ENCODE results near the gene LSM3.

The LSM3 gene

GRCh38 chr3:14241716-14242115, 63.1 kb downstream of the LSM3 start:
- Histone ChIP-seq H3K27me3 (ENCODE audit: control insufficient read depth in 1 of 2, insufficient read depth in 2 of 2, low read length in 2 of 2) (no peaks in the 10 kb centered on the region), H3K9ac (ENCODE audit: low read length in 2 of 2) (no peak overlapping the region), H3K9me3 (ENCODE audit: control insufficient read depth in 2 of 2, low read length in 2 of 2) (no peaks in the 10 kb centered on the region), H3K4me1 (ENCODE audit: control insufficient read depth, insufficient read depth, low read length) (no peaks in the 10 kb centered on the region), H3K27ac (ENCODE audit: low read length) (no peak overlapping the region), H3K4me3 (ENCODE audit: low read length in 2 of 2) (no peak overlapping the region), H3K36me3 (ENCODE audit: control insufficient read depth in 2 of 2, insufficient read depth in 2 of 2, low read length in 2 of 2) (no peaks in the 10 kb centered on the region)

- Histone ChIP-seq H3K36me3 (ENCODE audit: control insufficient read depth in 2 of 2, insufficient read depth in 2 of 2, low read length in 2 of 2) (no peaks in the 10 kb centered on the region), H3K27me3 (ENCODE audit: control insufficient read depth in 1 of 2, insufficient read depth in 2 of 2, low read length in 2 of 2) (no peaks in the 10 kb centered on the region), H3K27ac (ENCODE audit: low read length) (no peak overlapping the region), H3K9ac (ENCODE audit: low read length in 2 of 2) (no peak overlapping the region), H3K4me3 (ENCODE audit: low read length in 2 of 2) (no peak overlapping the region), H3K4me1 (ENCODE audit: control insufficient read depth, insufficient read depth, low read length) (no peaks in the 10 kb centered on the region), H3K9me3 (ENCODE audit: control insufficient read depth in 2 of 2, low read length in 2 of 2) (no peaks in the 10 kb centered on the region)
Measured at GRCh38 chr3:14242490-14243311, 64.1 kb downstream of the LSM3 start.

GRCh38 chr3:14243782-14244181, 65.2 kb downstream of the LSM3 start:
- no peaks in the 10 kb centered on the region for H3K9me3 ChIP-seq (ENCODE audit: control insufficient read depth in 2 of 2, low read length in 2 of 2)
- no peak overlapping the region for H3K9ac ChIP-seq (ENCODE audit: low read length in 2 of 2)
- no peak overlapping the region for H3K27ac ChIP-seq (ENCODE audit: low read length)
- H3K36me3 ChIP-seq (ENCODE audit: control insufficient read depth in 2 of 2, insufficient read depth in 2 of 2, low read length in 2 of 2) = no peaks in the 10 kb centered on the region
- no peak overlapping the region for H3K4me3 ChIP-seq (ENCODE audit: low read length in 2 of 2)
- H3K4me1 ChIP-seq (ENCODE audit: control insufficient read depth, insufficient read depth, low read length) = no peaks in the 10 kb centered on the region
- H3K27me3 ChIP-seq (ENCODE audit: control insufficient read depth in 1 of 2, insufficient read depth in 2 of 2, low read length in 2 of 2) = no peaks in the 10 kb centered on the region

GRCh38 chr3:14244521-14245247, 66.1 kb downstream of the LSM3 start:
- Histone ChIP-seq H3K9ac (ENCODE audit: low read length in 2 of 2) (no peak overlapping the region), H3K27ac (ENCODE audit: low read length) (no peak overlapping the region), H3K4me1 (ENCODE audit: control insufficient read depth, insufficient read depth, low read length) (no peaks in the 10 kb centered on the region), H3K9me3 (ENCODE audit: control insufficient read depth in 2 of 2, low read length in 2 of 2) (no peaks in the 10 kb centered on the region), H3K36me3 (ENCODE audit: control insufficient read depth in 2 of 2, insufficient read depth in 2 of 2, low read length in 2 of 2) (no peaks in the 10 kb centered on the region), H3K4me3 (ENCODE audit: low read length in 2 of 2) (no peak overlapping the region), H3K27me3 (ENCODE audit: control insufficient read depth in 1 of 2, insufficient read depth in 2 of 2, low read length in 2 of 2) (no peaks in the 10 kb centered on the region)

GRCh38 chr3:14245248-14245639, 66.6 kb downstream of the LSM3 start:
- H3K36me3 ChIP-seq (ENCODE audit: control insufficient read depth in 2 of 2, insufficient read depth in 2 of 2, low read length in 2 of 2) = no peaks in the 10 kb centered on the region

GRCh38 chr3:14245822-14246221, 67.2 kb downstream of the LSM3 start:
- H3K4me1 ChIP-seq (ENCODE audit: control insufficient read depth, insufficient read depth, low read length) = no peaks in the 10 kb centered on the region
- no peaks in the 10 kb centered on the region for H3K36me3 ChIP-seq (ENCODE audit: control insufficient read depth in 2 of 2, insufficient read depth in 2 of 2, low read length in 2 of 2)
- no peak overlapping the region for H3K9ac ChIP-seq (ENCODE audit: low read length in 2 of 2)
- no peaks in the 10 kb centered on the region for H3K27me3 ChIP-seq (ENCODE audit: control insufficient read depth in 1 of 2, insufficient read depth in 2 of 2, low read length in 2 of 2)
- no peak overlapping the region for H3K27ac ChIP-seq (ENCODE audit: low read length)
- H3K9me3 ChIP-seq (ENCODE audit: control insufficient read depth in 2 of 2, low read length in 2 of 2) = no peaks in the 10 kb centered on the region
- H3K4me3 ChIP-seq (ENCODE audit: low read length in 2 of 2) = no peak overlapping the region

More at GRCh38 chr3:14245248-14245639, 66.6 kb downstream of the LSM3 start:
- H3K9ac ChIP-seq (ENCODE audit: low read length in 2 of 2) = no peak overlapping the region
- no peaks in the 10 kb centered on the region for H3K27me3 ChIP-seq (ENCODE audit: control insufficient read depth in 1 of 2, insufficient read depth in 2 of 2, low read length in 2 of 2)
- H3K4me3 ChIP-seq (ENCODE audit: low read length in 2 of 2) = no peak overlapping the region
- no peaks in the 10 kb centered on the region for H3K9me3 ChIP-seq (ENCODE audit: control insufficient read depth in 2 of 2, low read length in 2 of 2)
- H3K4me1 ChIP-seq (ENCODE audit: control insufficient read depth, insufficient read depth, low read length) = no peaks in the 10 kb centered on the region
- H3K27ac ChIP-seq (ENCODE audit: low read length) = no peak overlapping the region

GRCh38 chr3:14246414-14246813, 67.8 kb downstream of the LSM3 start:
- Histone ChIP-seq H3K27me3 (ENCODE audit: control insufficient read depth in 1 of 2, insufficient read depth in 2 of 2, low read length in 2 of 2) (no peaks in the 10 kb centered on the region), H3K4me3 (ENCODE audit: low read length in 2 of 2) (no peak overlapping the region), H3K27ac (ENCODE audit: low read length) (no peak overlapping the region), H3K4me1 (ENCODE audit: control insufficient read depth, insufficient read depth, low read length) (no peaks in the 10 kb centered on the region), H3K9me3 (ENCODE audit: control insufficient read depth in 2 of 2, low read length in 2 of 2) (no peaks in the 10 kb centered on the region), H3K9ac (ENCODE audit: low read length in 2 of 2) (no peak overlapping the region), H3K36me3 (ENCODE audit: control insufficient read depth in 2 of 2, insufficient read depth in 2 of 2, low read length in 2 of 2) (no peaks in the 10 kb centered on the region)

GRCh38 chr3:14248477-14248848, 69.8 kb downstream of the LSM3 start:
- H3K9ac ChIP-seq (ENCODE audit: low read length in 2 of 2) = no peak overlapping the region
- H3K36me3 ChIP-seq (ENCODE audit: control insufficient read depth in 2 of 2, insufficient read depth in 2 of 2, low read length in 2 of 2) = no peaks in the 10 kb centered on the region
- no peak overlapping the region for H3K27ac ChIP-seq (ENCODE audit: low read length)

GRCh38 chr3:14248849-14249523, 70.4 kb downstream of the LSM3 start:
- Histone ChIP-seq H3K27ac (ENCODE audit: low read length) (no peak overlapping the region), H3K9me3 (ENCODE audit: control insufficient read depth in 2 of 2, low read length in 2 of 2) (no peaks in the 10 kb centered on the region), H3K9ac (ENCODE audit: low read length in 2 of 2) (no peak overlapping the region), H3K4me3 (ENCODE audit: low read length in 2 of 2) (no peak overlapping the region), H3K27me3 (ENCODE audit: control insufficient read depth in 1 of 2, insufficient read depth in 2 of 2, low read length in 2 of 2) (no peaks in the 10 kb centered on the region), H3K36me3 (ENCODE audit: control insufficient read depth in 2 of 2, insufficient read depth in 2 of 2, low read length in 2 of 2) (no peaks in the 10 kb centered on the region), H3K4me1 (ENCODE audit: control insufficient read depth, insufficient read depth, low read length) (no peaks in the 10 kb centered on the region)

More at GRCh38 chr3:14248477-14248848, 69.8 kb downstream of the LSM3 start:
- Histone ChIP-seq H3K9me3 (ENCODE audit: control insufficient read depth in 2 of 2, low read length in 2 of 2) (no peaks in the 10 kb centered on the region), H3K4me1 (ENCODE audit: control insufficient read depth, insufficient read depth, low read length) (no peaks in the 10 kb centered on the region), H3K4me3 (ENCODE audit: low read length in 2 of 2) (no peak overlapping the region), H3K27me3 (ENCODE audit: control insufficient read depth in 1 of 2, insufficient read depth in 2 of 2, low read length in 2 of 2) (no peaks in the 10 kb centered on the region)
